H1 (cell line): Measurements from ENCODE around the gene CTNNA3. TPM values are rescaled to one million over a fixed set of nuclear protein-coding genes. Genes with fewer than 3 reads are reported as not detected.

Experiments used
- CTCF ChIA-PET: fragments of 300-600 bp; sonication (Branson Sonifier 250); formaldehyde crosslinking; loops from one replicate; lab custom pipeline; 2021; ENCODE audit not compliant: partially characterized antibody; lab: Charles Lee
- POLR2A ChIA-PET: fragments of 300-600 bp; sonication (Branson Sonifier 250); formaldehyde crosslinking; loops from one replicate; lab custom pipeline; 2021; ENCODE audit warnings: inconsistent platforms; ENCODE audit not compliant: partially characterized antibody; lab: Charles Lee
- DNase-seq, 2 experiments: peaks; one replicate each; pipeline versions ENCODE4 v3.0.0 to v3.0.0-alpha.2; 2010 to 2022; ENCODE audit warnings: low spot score in 2 of 2, low read depth in 1 of 2, mixed read lengths in 1 of 2
- FAIRE-seq: peaks from 2 replicates; lab custom pipeline; 2011; peaks lifted over from hg19 to GRCh38; lab: Jason Lieb, UNC
- H2AFZ ChIP-seq: 2 replicates; pipeline ENCODE4 v1.8.1; 2012; ENCODE audit warnings: low read length, inconsistent platforms
- H2AK5ac ChIP-seq: 2 replicates; pipeline ENCODE4 v1.6.1; 2013; ENCODE audit warnings: low read depth, low read length
- H2BK120ac ChIP-seq: replicated peaks from 2 replicates; pipeline ENCODE3; 2013; ENCODE audit warnings: low read depth, low read length, inconsistent platforms
- H2BK12ac ChIP-seq: 2 replicates; pipeline ENCODE4 v1.6.1; 2013; ENCODE audit warnings: low read depth, low read length
- H2BK15ac ChIP-seq: 2 replicates; pipeline ENCODE4 v1.6.1; 2013; ENCODE audit warnings: low read length
- H2BK20ac ChIP-seq: 2 replicates; pipeline ENCODE4 v1.6.1; 2013; ENCODE audit warnings: low read length
- H2BK5ac ChIP-seq: 2 replicates; pipeline ENCODE4 v1.6.1; 2013; ENCODE audit warnings: low read depth, low read length
- H3K14ac ChIP-seq: 2 replicates; pipeline ENCODE4 v1.6.1; 2013; ENCODE audit warnings: inconsistent platforms; ENCODE audit not compliant: insufficient read length
- H3K18ac ChIP-seq: 2 replicates; pipeline ENCODE4 v1.6.1; 2013; ENCODE audit warnings: low read length; ENCODE audit errors: extremely low read depth
- H3K23ac ChIP-seq: 2 replicates; pipeline ENCODE4 v1.6.1; 2013; ENCODE audit warnings: inconsistent platforms; ENCODE audit not compliant: insufficient read length
- H3K23me2 ChIP-seq: 2 replicates; pipeline ENCODE4 v1.6.1; 2013; ENCODE audit warnings: low read depth, low read length
- H3K27ac ChIP-seq: 2 replicates; pipeline ENCODE4 v1.6.1; 2011; ENCODE audit warnings: low read depth, low read length, inconsistent platforms
- H3K27me3 ChIP-seq, 4 experiments: replicated peaks in 1 of 4; 1 replicate in 1 of 4; 2 replicates in 3 of 4; pipeline versions ENCODE4 v1.6.1 to v1.8.1; 2011 to 2013; ENCODE audit warnings: low read length in 3 of 4, mild to moderate bottlenecking in 3 of 4, inconsistent platforms in 2 of 4, mixed read lengths in 2 of 4, moderate library complexity in 1 of 4; ENCODE audit not compliant: control insufficient read depth in 3 of 4, insufficient read depth in 3 of 4; ENCODE audit errors: extremely low read depth in 1 of 4
- H3K36me3 ChIP-seq, 4 experiments: 2 replicates each; pipeline versions ENCODE4 v1.6.1 to v1.8.1; 2011 to 2013; ENCODE audit warnings: mild to moderate bottlenecking in 4 of 4, low read length in 3 of 4, moderate library complexity in 2 of 4, control low read depth in 1 of 4, inconsistent platforms in 1 of 4; ENCODE audit not compliant: insufficient read depth in 4 of 4, control insufficient read depth in 2 of 4
- H3K4ac ChIP-seq: replicated peaks from 2 replicates; pipeline ENCODE3; 2013; ENCODE audit warnings: low read length, low read depth, mixed read lengths, inconsistent platforms; ENCODE audit not compliant: insufficient read length
- H3K4me1 ChIP-seq, 4 experiments: replicated peaks in 1 of 4; 1 replicate in 1 of 4; 2 replicates in 3 of 4; pipeline versions ENCODE4 v1.6.1 to v1.8.1; 2011 to 2013; ENCODE audit warnings: low read length in 3 of 4, inconsistent platforms in 2 of 4, mixed read lengths in 1 of 4; ENCODE audit not compliant: insufficient read depth in 4 of 4, control insufficient read depth in 3 of 4
- H3K4me2 ChIP-seq, 2 experiments: 2 replicates each; pipeline versions ENCODE4 v1.6.1 to v1.8.1; 2011 to 2013; ENCODE audit warnings: low read depth in 2 of 2, low read length in 2 of 2, control low read depth in 1 of 2, inconsistent platforms in 1 of 2, mild to moderate bottlenecking in 1 of 2; ENCODE audit not compliant: insufficient read depth in 1 of 2
- H3K4me3 ChIP-seq, 4 experiments: fragments of 200-600, 300-600 bp in 1 of 4; sonication (generic), shearing (Covaris generic), sonication (Bioruptor Twin) in 1 of 4; 2 replicates each; pipeline versions ENCODE4 v1.5.1 to v1.8.1; 2011 to 2016; ENCODE audit warnings: low read length in 4 of 4, low read depth in 3 of 4, control low read depth in 2 of 4, inconsistent platforms in 2 of 4, mild to moderate bottlenecking in 2 of 4, mixed read lengths in 1 of 4, moderate library complexity in 1 of 4; ENCODE audit not compliant: insufficient read depth in 2 of 4; ENCODE audit errors: extremely low read depth in 1 of 4
- H3K56ac ChIP-seq: replicated peaks from 2 replicates; pipeline ENCODE3; 2013; ENCODE audit warnings: low read depth, mild to moderate bottlenecking, mixed read lengths, low read length, inconsistent platforms; ENCODE audit not compliant: insufficient read length
- H3K79me1 ChIP-seq: 2 replicates; pipeline ENCODE4 v1.6.1; 2013; ENCODE audit warnings: low read depth, low read length, control low read depth
- H3K79me2 ChIP-seq, 2 experiments: 2 replicates each; pipeline versions ENCODE4 v1.6.1 to v1.8.1; 2012 to 2013; ENCODE audit warnings: low read length in 2 of 2, mild to moderate bottlenecking in 2 of 2, inconsistent platforms in 1 of 2; ENCODE audit not compliant: insufficient read depth in 2 of 2, control insufficient read depth in 1 of 2
- H3K9ac ChIP-seq, 4 experiments: replicated peaks in 1 of 4; 1 replicate in 1 of 4; 2 replicates in 3 of 4; pipeline versions ENCODE4 v1.6.1 to v1.8.1; 2011 to 2013; ENCODE audit warnings: low read depth in 3 of 4, low read length in 3 of 4, control low read depth in 2 of 4, mild to moderate bottlenecking in 2 of 4, moderate library complexity in 2 of 4, inconsistent platforms in 1 of 4; ENCODE audit errors: extremely low read depth in 1 of 4
- H3K9me3 ChIP-seq, 2 experiments: 2 replicates each; pipeline versions ENCODE4 v1.6.1 to v1.8.1; 2012 to 2013; ENCODE audit warnings: mild to moderate bottlenecking in 2 of 2, moderate library complexity in 2 of 2, control low read depth in 1 of 2, inconsistent platforms in 1 of 2, low read depth in 1 of 2, low read length in 1 of 2, mixed read lengths in 1 of 2; ENCODE audit not compliant: insufficient read depth in 2 of 2
- H4K20me1 ChIP-seq, 2 experiments: replicated peaks in 1 of 2; 2 replicates each; pipeline versions ENCODE3 to v1.8.1; 2011 to 2013; ENCODE audit warnings: inconsistent platforms in 2 of 2, low read length in 2 of 2, mild to moderate bottlenecking in 1 of 2; ENCODE audit not compliant: insufficient read depth in 2 of 2, control insufficient read depth in 1 of 2
- H4K5ac ChIP-seq: 2 replicates; pipeline ENCODE4 v1.6.1; 2013; ENCODE audit warnings: low read length, low read depth, mixed read lengths, inconsistent platforms; ENCODE audit not compliant: insufficient read length
- H4K8ac ChIP-seq: 2 replicates; pipeline ENCODE4 v1.8.0; 2013; ENCODE audit warnings: mild to moderate bottlenecking, moderate library complexity, low read length, inconsistent platforms; ENCODE audit not compliant: insufficient read depth; ENCODE audit errors: extremely low read depth
- H4K91ac ChIP-seq: replicated peaks from 2 replicates; pipeline ENCODE3; 2013; ENCODE audit warnings: low read length, mixed read lengths, inconsistent platforms; ENCODE audit not compliant: insufficient read length
- CEBPB ChIP-seq: IDR thresholded peaks from 2 replicates; pipeline ENCODE4 v1.6.1; 2012; ENCODE audit warnings: low read depth, low read length
- WGBS, 2 experiments: shearing (Covaris generic) in 1 of 2; methylation state at CpG; one replicate each; pipeline versions ENCODE4 v1.1.6 to v1.1.7; 2013 to 2015; ENCODE audit warnings: low lambda C conversion rate in 2 of 2, mixed read lengths in 2 of 2, inconsistent platforms in 1 of 2, low coverage in 1 of 2, missing lambda C conversion rate in 1 of 2; ENCODE audit not compliant: insufficient replicate concordance in 2 of 2, insufficient coverage in 1 of 2, insufficient read length in 1 of 2; ENCODE audit errors: extremely low coverage in 1 of 2, missing lambda C conversion rate in 1 of 2; 5-methylcytosine and 5-hydroxymethylcytosine counted together
- polyA plus RNA-seq, 7 experiments: library from polyadenylated mRNA; depleted of rRNA in 3 of 7; stranded (reverse) in 5 of 7; unstranded in 2 of 7; fragments of >200 nt in 5 of 7; fragments of 200-250 nt in 2 of 7; gene quantifications; 1 replicate in 5 of 7; 2 replicates in 1 of 7; 4 replicates in 1 of 7; pipeline versions ENCODE4 v1.2.1 to v1.2.3, GENCODE V29; 2011 to 2013; ENCODE audit warnings: missing spikeins in 2 of 7, mixed read lengths in 2 of 7
- total RNA-seq: library from RNA; stranded (reverse); fragmentation: NEBNext Ultra II Directional; extraction: Animal tissue kit (Norgen Biotek cat#: 25700); gene quantifications from 2 replicates; pipeline ENCODE4 v1.2.1, GENCODE V29; 2021

CTNNA3 gene
- total and polyA plus RNA-seq, 2 of the 8 experiments (the other 6 are each of a cell fraction or from before 2014, with no cell fraction given), result 1.3 to 1.5 TPM

DNA sequence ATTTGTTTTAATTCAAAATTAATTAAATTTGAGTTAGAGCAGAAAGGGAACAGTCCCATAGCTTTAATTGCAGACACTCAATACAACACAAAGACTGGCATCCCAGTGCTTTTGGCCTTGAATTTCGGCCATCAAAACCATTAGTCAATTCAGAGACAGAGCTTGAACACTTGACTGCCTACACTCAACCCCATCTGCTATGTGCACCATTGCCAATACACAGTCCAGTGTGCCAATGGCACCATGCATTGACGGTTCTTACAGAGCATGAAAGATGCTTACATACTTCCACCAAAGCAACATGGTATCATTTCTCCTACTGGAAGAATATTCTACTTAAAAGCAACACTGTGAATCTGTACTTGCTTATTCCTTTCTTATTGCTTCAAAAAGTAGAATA is 813.7 kb downstream of the CTNNA3 start:
- ChIA-PET POLR2A (no interaction called here), CTCF (no interaction called here)
- no peaks in the 10 kb centered on the region for H3K23me2 ChIP-seq
- no peaks in the 10 kb centered on the region for H3K36me3 ChIP-seq
- H4K91ac ChIP-seq, result no peak overlapping the region
- no peak overlapping the region for H3K18ac ChIP-seq
- H4K8ac ChIP-seq, result no peak overlapping the region
- TF ChIP-seq CEBPB, result no peak
- no peak overlapping the region for H3K4me3 ChIP-seq
- 87% methylated on average over 2 of the region's 2 CpGs; no CpG with 5 or more reads in 1 of the 2 experiments for WGBS, 2 experiments
- H2BK15ac ChIP-seq, result no peak overlapping the region
- no peaks in the 10 kb centered on the region for H3K9me3 ChIP-seq
- no peak overlapping the region for H3K27ac ChIP-seq
- H3K4ac ChIP-seq, result no peak overlapping the region
- no peak overlapping the region for H3K23ac ChIP-seq
- no peak overlapping the region for H2BK12ac ChIP-seq
- H3K79me1 ChIP-seq, result no peaks in the 10 kb centered on the region
- no peak overlapping the region for H3K14ac ChIP-seq
- DNase-seq (no peak), FAIRE-seq (no peak)
- no peak overlapping the region for H3K56ac ChIP-seq
- no peaks in the 10 kb centered on the region for H4K20me1 ChIP-seq
- H2BK20ac ChIP-seq, result no peak overlapping the region
- H2AFZ ChIP-seq, result no peak overlapping the region
- no peak overlapping the region for H2AK5ac ChIP-seq
- no peak overlapping the region for H4K5ac ChIP-seq
- H3K27me3 ChIP-seq, result no peaks in the 10 kb centered on the region
- no peak overlapping the region for H2BK120ac ChIP-seq
- no peak overlapping the region for H3K4me2 ChIP-seq
- no peaks in the 10 kb centered on the region for H3K79me2 ChIP-seq
- no peak overlapping the region for H2BK5ac ChIP-seq
- H3K9ac ChIP-seq, result no peak overlapping the region
- no peaks in the 10 kb centered on the region for H3K4me1 ChIP-seq
